22Rv1 (cell line): Measurements from ENCODE around the gene TMTC2.

Experiments
- H3K27ac ChIP-seq: fragments of 450-650 bp; 2 replicates; pipeline ENCODE4 v1.5.1; 2017
- ZFX ChIP-seq: fragments of 450-650 bp; IDR thresholded peaks from 2 replicates; pipeline ENCODE4 v1.6.1; 2017; ENCODE audit warnings: antibody characterized with exemption, borderline replicate concordance
- TF ChIP-seq, protein P1 (sequence below): fragments of 450-650 bp; IDR thresholded peaks from 2 replicates; pipeline ENCODE4 v1.5.1; 2017; ENCODE audit warnings: mild to moderate bottlenecking

The TMTC2 gene

DNA sequence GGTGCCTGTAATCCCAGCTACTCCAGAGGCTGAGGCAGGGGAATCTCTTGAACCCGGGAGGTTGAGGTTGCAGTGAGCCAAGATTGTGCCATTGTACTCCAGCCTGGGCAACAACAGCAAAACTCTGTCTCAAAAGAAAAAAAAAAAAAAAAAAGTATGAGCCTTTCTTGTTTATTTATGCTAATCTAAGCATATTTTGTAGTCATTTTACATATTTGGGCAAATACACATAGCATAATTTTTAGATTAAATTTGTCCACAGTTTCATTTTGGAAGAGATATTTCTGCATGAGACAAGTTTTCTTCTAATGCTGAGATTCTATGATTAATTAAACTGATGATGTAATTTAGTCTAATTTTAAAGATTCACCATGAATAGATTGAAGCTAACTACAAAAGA lies 494.4 kb downstream of the TMTC2 start:
- TF ChIP-seq, protein P1, sequence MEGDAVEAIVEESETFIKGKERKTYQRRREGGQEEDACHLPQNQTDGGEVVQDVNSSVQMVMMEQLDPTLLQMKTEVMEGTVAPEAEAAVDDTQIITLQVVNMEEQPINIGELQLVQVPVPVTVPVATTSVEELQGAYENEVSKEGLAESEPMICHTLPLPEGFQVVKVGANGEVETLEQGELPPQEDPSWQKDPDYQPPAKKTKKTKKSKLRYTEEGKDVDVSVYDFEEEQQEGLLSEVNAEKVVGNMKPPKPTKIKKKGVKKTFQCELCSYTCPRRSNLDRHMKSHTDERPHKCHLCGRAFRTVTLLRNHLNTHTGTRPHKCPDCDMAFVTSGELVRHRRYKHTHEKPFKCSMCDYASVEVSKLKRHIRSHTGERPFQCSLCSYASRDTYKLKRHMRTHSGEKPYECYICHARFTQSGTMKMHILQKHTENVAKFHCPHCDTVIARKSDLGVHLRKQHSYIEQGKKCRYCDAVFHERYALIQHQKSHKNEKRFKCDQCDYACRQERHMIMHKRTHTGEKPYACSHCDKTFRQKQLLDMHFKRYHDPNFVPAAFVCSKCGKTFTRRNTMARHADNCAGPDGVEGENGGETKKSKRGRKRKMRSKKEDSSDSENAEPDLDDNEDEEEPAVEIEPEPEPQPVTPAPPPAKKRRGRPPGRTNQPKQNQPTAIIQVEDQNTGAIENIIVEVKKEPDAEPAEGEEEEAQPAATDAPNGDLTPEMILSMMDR: no peak
- TF ChIP-seq ZFX: no peak
- no peak overlapping the region for H3K27ac ChIP-seq

DNA sequence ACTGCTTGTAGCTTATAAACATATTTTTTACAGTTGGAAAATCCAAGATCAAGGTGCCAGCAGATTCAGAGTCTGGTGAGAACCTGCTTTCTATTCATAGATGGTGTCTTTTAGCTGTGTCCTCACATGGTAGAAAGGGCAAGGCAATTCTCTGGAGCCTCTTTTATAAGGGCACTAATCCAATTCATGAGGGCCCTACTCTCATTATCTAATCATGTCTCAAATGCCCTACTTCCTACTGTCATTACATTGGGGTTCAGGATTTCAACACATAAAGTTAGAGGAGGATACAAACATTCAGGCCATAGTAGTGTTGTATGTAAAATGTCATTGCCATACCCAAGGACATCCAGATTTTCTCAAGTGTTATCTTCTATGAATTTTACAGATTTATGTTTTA lies 496.4 kb downstream of the TMTC2 start:
- TF ChIP-seq, protein P1: no peak
- no peak for TF ChIP-seq ZFX
- H3K27ac ChIP-seq: no peak overlapping the region
